GM15510 (cell line): ENCODE data around the gene SAMD14.

Source experiments
- POLR2A ChIP-seq: IDR thresholded peaks from 3 replicates; pipeline ENCODE4 v1.6.1; 2011; ENCODE audit warnings: borderline replicate concordance; ENCODE audit not compliant: insufficient read length; ENCODE audit errors: extremely low read depth

Gene SAMD14

GRCh38 chr17:50079334-50080095 is 50.4 kb downstream of the SAMD14 start:
- TF ChIP-seq POLR2A, result no peak

DNA sequence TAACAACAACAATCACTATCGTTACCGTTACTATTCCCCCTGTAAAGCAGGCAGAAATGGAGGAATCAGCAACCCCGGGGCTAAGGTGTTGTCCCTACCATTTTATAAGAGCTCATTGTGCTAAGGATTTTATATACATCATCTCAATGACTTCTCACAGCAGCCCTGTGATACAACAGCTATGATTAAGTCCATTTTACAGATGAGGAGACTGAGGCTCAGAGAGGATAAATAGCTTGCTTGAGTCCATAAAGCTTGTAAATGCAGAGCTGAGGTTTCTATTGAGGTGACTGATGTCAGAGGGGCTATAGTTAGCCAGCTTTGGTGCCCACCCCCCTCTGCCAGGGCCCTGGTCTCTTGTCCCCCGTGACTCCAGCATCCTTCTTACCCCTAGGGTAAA is 51.5 kb downstream of the SAMD14 start:
- TF ChIP-seq POLR2A, result no peak

DNA sequence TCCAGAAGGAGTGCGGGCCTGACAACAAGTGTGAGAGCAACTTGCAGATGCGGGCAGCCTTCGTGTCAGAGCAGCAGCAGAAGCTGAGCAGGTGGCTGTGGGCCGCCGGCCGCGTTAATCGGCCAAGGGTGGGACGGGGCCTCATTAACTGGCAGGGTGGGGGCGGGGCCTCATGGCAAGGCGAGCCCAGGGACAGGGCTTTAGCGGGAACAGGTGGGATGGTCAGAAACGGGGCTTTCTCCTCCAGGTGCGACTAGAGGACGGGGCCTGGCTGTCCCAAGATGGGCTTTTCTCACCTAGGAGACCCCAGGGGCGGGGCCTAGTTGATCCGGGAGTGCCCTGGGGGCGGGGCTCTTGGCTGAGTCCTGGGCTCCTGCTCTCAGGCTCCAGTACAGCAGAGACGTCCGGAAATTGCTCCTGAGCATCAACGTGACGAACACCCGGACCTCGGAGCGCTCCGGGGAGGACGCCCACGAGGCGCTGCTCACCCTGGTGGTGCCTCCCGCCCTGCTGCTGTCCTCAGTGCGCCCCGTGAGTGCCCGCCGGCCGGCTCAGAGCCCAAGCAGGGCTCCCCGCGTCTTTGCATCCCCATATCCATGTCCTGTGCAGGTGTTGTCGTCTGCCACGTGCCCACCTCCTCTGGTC is 53.2 kb downstream of the SAMD14 start:
- no peak for TF ChIP-seq POLR2A

- TF ChIP-seq POLR2A, result no peak
Observed at GRCh38 chr17:50076221-50076590, 53.8 kb downstream of the SAMD14 start.

DNA sequence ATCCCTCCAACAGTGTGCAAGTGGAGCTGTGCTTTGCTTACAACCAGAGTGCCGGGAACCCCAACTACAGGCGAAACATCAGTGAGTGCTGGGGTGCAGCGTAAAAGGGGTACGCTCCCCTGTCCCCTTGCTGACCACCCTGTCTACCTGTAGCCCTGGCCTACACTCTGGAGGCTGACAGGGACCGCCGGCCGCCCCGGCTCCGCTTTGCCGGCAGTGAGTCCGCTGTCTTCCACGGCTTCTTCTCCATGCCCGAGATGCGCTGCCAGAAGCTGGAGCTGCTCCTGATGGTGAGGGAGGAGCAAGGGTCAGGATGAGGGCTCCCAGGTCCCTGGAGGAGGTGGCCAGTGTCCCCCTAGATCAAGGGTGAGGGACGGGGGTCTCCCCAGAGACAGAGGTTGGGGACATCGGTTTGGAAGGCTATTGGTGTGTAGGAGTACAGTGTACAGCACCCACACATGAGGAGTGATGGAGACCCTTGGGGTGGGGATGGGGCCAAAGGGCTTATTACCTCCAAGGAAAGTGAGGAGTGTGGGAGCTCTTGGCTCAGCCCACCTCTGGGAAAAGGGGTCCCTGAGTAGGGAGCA is 54.4 kb downstream of the SAMD14 start:
- TF ChIP-seq POLR2A, result no peak

DNA sequence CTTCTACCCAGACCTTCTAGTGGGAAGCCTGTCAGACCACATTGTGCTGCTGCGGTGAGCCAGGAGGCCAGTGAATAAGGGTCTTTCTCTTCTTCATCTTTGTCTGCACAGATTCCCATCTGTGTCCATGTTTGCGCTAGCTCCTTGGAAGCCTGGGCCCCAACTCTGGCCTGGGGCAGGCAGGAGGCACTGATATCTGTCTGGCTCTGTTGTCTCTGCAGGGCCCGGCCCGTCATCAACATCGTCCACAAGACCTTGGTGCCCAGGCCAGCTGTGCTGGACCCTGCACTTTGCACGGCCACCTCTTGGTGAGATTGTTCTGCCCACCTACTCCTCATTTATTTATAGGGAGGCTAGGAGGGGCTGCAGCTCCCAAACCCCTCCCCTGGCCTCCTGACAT is 55.7 kb downstream of the SAMD14 start:
- TF ChIP-seq POLR2A, result no peak

- TF ChIP-seq POLR2A, result no peak
Observed at GRCh38 chr17:50072925-50073324, 57.0 kb downstream of the SAMD14 start.

DNA sequence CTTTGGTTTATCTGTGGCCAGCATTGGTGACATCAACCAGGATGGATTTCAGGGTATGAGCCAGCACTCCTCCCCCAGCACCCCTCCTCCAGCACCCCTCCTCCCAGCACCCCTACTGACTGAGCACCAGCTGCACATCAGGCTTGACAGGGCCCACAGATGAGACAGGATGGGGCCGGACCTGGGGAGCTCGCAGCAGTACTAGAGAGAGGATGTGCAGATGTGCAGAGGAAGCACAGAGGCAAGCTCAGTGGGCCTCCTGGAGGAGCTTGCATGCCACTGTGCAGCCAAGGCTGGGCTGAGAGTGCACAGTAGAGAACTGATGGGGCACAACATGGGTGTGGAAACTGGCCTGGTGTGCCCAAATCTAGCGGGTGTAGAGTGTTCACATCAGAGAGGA is 57.8 kb downstream of the SAMD14 start:
- no peak for TF ChIP-seq POLR2A

DNA sequence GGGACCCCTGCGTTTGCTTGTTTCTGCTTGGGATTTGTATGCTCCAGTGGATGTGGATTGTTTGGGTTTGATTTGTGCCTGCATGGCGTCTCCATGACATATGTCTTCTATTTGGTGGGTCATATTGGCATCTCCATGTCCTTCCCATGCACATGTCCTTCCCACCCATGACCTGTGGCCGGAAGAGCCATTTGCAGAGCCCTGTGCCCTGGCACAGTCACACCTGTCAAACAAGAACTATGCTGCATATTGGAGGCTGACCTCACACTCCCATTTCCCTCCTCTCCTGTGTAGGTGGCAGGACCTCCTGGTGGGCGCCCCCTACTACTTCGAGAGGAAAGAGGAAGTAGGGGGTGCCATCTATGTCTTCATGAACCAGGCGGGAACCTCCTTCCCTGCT is 58.3 kb downstream of the SAMD14 start:
- TF ChIP-seq POLR2A, result no peak

DNA sequence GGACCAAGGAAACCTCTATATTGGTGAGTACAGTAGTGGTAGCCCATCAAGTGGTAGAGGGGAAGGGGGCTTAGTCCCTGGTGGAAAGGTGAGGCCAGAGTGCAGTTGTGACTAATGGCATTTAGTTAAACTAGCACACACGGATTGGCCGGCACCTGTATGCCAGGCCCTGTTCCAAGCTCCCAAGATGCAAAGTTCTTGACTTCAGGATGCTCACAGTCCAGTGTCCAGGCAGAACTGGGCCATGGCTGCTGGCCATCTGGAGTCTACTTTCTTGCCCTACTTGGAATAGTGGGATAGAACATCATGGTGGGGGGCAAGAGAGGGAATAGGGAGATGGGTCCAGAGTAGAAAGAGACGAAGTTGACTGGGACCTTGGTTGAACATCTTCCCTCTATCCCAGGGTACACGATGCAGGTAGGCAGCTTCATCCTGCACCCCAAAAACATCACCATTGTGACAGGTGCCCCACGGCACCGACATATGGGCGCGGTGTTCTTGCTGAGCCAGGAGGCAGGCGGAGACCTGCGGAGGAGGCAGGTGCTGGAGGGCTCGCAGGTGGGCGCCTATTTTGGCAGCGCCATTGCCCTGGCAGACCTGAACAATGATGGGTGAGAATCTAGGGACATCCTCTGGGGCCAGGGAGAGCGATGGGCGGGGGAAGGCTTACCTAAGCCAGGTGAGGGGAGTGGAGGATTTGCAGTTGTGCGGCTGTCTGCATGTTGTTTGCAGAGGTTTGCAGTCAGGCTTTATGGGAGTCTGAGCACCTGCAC is 58.9 kb downstream of the SAMD14 start:
- TF ChIP-seq POLR2A, result no peak

DNA sequence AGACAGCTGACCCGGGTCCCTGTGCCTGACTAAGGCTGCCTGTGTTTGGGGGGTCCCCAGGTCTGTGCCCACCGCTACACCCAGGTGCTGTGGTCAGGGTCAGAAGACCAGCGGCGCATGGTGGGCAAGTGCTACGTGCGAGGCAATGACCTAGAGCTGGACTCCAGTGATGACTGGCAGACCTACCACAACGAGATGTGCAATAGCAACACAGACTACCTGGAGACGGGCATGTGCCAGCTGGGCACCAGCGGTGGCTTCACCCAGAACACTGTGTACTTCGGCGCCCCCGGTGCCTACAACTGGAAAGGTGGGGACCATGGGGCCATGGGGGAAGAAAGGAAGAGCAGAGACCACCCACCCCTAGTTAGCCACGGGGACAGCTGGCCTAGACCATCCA is 62.0 kb downstream of the SAMD14 start:
- TF ChIP-seq POLR2A, result no peak

DNA sequence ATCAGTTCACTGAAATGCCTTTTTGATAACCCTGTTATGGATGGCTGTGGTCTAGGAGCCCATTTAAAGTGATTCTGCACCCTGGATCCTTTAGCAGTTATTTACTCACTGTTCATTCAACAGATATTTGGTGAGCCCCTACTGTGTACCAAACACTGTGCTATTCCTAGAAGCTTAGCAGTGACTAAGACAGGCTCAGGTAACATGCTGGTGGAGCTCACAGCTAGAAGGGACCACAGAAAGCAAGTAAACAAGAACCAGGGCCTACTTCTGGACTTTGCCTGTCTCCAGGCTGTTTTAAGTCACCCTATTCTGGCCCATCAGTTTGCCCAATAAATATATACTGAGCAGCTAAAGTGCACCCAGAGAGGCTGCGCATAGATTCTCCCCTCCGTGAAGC is 63.0 kb downstream of the SAMD14 start:
- TF ChIP-seq POLR2A, result no peak

DNA sequence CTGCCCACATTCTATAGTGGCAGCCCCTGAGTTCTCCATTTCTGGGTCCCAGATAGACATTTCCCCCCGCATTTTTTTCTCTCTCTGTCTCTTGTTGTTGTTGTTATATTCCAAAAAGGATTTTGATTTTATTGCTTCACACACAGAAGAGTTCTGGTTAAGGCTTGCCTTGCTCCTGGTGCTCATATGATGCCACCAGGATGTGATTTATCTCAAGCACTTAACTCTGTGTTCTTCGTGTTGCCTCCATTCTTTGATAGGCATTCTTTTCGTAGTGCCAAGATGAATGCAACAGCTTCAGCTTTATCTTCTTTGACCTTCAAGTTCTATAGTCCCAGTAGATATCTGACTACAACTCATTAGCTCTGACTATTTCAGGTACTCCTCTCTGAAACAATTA is 64.9 kb downstream of the SAMD14 start:
- TF ChIP-seq POLR2A, result no peak

- no peak for TF ChIP-seq POLR2A
Observed at GRCh38 chr17:50064253-50065001, 65.5 kb downstream of the SAMD14 start.
